Astrocyte (in vitro differentiated cells and primary cell): ENCODE data around the gene PPP1R1B. TPM values are rescaled to one million over a fixed set of nuclear protein-coding genes. Genes with fewer than 3 reads are reported as not detected.

Source experiments
- DNase-seq: peaks from one replicate; pipeline ENCODE4 v3.0.0-alpha.2; 2010; ENCODE audit warnings: low read depth
- FAIRE-seq: peaks from 2 replicates; lab custom pipeline; 2011; peaks lifted over from hg19 to GRCh38; lab: Jason Lieb, UNC
- H2AFZ ChIP-seq: 2 replicates; pipeline ENCODE4 v1.6.0; 2012; ENCODE audit warnings: low read depth, low read length, inconsistent platforms
- H3K27ac ChIP-seq: 2 replicates; pipeline ENCODE4 v1.5.1; 2011; ENCODE audit warnings: low read depth, low read length, inconsistent platforms
- H3K27me3 ChIP-seq: 2 replicates; pipeline ENCODE4 v1.6.0; 2011; ENCODE audit warnings: low read length, inconsistent platforms; ENCODE audit not compliant: insufficient read depth
- H3K36me3 ChIP-seq: 2 replicates; pipeline ENCODE4 v1.5.1; 2011; ENCODE audit warnings: low read length, inconsistent platforms; ENCODE audit not compliant: insufficient read depth
- H3K4me1 ChIP-seq: 2 replicates; pipeline ENCODE4 v1.5.1; 2011; ENCODE audit warnings: low read length, inconsistent platforms; ENCODE audit not compliant: insufficient read depth
- H3K4me2 ChIP-seq: 2 replicates; pipeline ENCODE4 v1.6.0; 2012; ENCODE audit warnings: low read length, inconsistent platforms
- H3K4me3 ChIP-seq: 2 replicates; pipeline ENCODE4 v1.5.1; 2011; ENCODE audit warnings: low read depth, mild to moderate bottlenecking, low read length, inconsistent platforms; ENCODE audit not compliant: insufficient read depth
- H3K79me2 ChIP-seq: 2 replicates; pipeline ENCODE4 v1.6.0; 2012; ENCODE audit warnings: mild to moderate bottlenecking, low read length, inconsistent platforms; ENCODE audit not compliant: insufficient read depth
- H3K9ac ChIP-seq: 2 replicates; pipeline ENCODE4 v1.6.0; 2012; ENCODE audit warnings: mild to moderate bottlenecking, low read length, inconsistent platforms
- H3K9me3 ChIP-seq: 2 replicates; pipeline ENCODE4 v1.5.1; 2012; ENCODE audit warnings: low read depth, mild to moderate bottlenecking, low read length, inconsistent platforms; ENCODE audit not compliant: insufficient read depth
- H4K20me1 ChIP-seq: 2 replicates; pipeline ENCODE4 v1.6.0; 2012; ENCODE audit warnings: low read length, inconsistent platforms; ENCODE audit not compliant: insufficient read depth
- H3K27ac Mint-ChIP-seq: one replicate; pipeline ENCODE4 v1.8.0; 2021; ENCODE audit warnings: mild to moderate bottlenecking, mixed read lengths; ENCODE audit not compliant: unreplicated experiment
- H3K27me3 Mint-ChIP-seq: one replicate; pipeline ENCODE4 v1.8.0; 2021; ENCODE audit warnings: low read depth, mixed read lengths; ENCODE audit not compliant: unreplicated experiment
- H3K36me3 Mint-ChIP-seq: one replicate; pipeline ENCODE4 v1.8.0; 2021; ENCODE audit warnings: low read depth, mixed read lengths; ENCODE audit not compliant: unreplicated experiment
- H3K4me1 Mint-ChIP-seq: one replicate; pipeline ENCODE4 v1.8.0; 2021; ENCODE audit warnings: low read depth, mixed read lengths; ENCODE audit not compliant: unreplicated experiment
- H3K4me3 Mint-ChIP-seq: one replicate; pipeline ENCODE4 v1.8.0; 2021; ENCODE audit warnings: mild to moderate bottlenecking, moderate library complexity, mixed read lengths; ENCODE audit not compliant: unreplicated experiment
- H3K9me3 Mint-ChIP-seq: one replicate; pipeline ENCODE4 v1.8.0; 2021; ENCODE audit warnings: mild to moderate bottlenecking, mixed read lengths; ENCODE audit not compliant: unreplicated experiment
- EZH2 ChIP-seq: IDR thresholded peaks from 2 replicates; pipeline ENCODE4 v1.6.1; 2012; ENCODE audit warnings: mild to moderate bottlenecking, low read length, inconsistent platforms; ENCODE audit not compliant: insufficient read depth
- total RNA-seq: library from RNA; stranded (reverse); gene quantifications from 2 replicates; pipeline ENCODE4 v1.2.1, GENCODE V29; 2021
- TF ChIP-seq, protein P1 (sequence below): IDR thresholded peaks from 2 replicates; pipeline ENCODE4 v1.5.1; 2011; ENCODE audit warnings: low read depth, mild to moderate bottlenecking, inconsistent platforms, low read length, moderate library complexity; ENCODE audit not compliant: insufficient read depth

PPP1R1B gene
- total RNA-seq, 1 donor from 2014 or later: 0.39 TPM

DNA sequence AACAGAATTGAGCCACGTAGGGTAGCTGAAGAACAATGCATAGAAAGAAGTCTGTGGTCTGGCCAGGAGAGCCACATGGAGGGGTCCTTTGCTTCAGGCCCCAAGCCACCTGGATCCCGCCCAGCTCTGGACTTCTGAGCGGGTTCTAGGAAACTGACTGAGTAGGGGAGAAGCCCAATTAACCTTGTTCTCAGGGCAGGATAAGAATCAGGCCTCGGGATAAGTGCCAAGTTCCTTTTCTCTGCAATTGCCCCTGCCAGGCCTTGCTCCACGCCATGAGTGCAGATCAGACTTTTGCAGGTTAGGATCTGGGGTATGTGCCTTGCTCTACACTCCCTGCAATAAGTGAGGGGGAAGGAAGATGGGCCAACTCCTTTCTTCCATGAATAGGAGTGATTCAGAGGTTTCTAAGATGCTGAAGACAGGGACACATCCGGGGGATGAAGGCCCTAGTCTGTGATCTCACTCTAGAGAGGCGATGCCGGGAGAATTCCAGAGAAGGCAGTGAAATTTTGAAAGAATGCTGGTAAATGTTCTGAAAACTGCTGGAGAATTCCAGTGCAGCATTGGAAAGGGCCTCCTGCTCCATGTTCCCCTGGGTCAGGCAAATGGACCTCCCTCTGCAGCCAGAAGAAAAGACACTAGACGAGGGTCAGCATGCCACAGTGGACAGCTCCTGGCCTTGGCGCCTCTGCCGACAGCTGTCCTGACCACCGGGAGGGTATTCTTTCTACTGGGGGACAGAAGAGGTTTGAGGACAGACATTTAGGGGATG is 24.8 kb upstream of the PPP1R1B start:
- H3K36me3 ChIP-seq: no peaks in the 10 kb centered on the region
- no peak overlapping the region for H3K27ac ChIP-seq
- no peak overlapping the region for H2AFZ ChIP-seq
- H3K79me2 ChIP-seq: no peaks in the 10 kb centered on the region
- Mint-ChIP-seq H3K27me3 (peaks cover 77% of the 10 kb centered on the region), H3K9me3 (no peaks in the 10 kb centered on the region), H3K36me3 (peaks cover 3% of the 10 kb centered on the region), H3K4me3 (no peak overlapping the region), H3K27ac (no peak overlapping the region), H3K4me1 (peaks cover under 1% of the 10 kb centered on the region)
- H3K9me3 ChIP-seq: no peaks in the 10 kb centered on the region
- H3K9ac ChIP-seq: no peak overlapping the region
- peaks cover 31% of the 10 kb centered on the region for H4K20me1 ChIP-seq
- peaks cover 95% of the 10 kb centered on the region for H3K27me3 ChIP-seq
- no peak for FAIRE-seq
- no peaks in the 10 kb centered on the region for H3K4me1 ChIP-seq
- no peak overlapping the region for H3K4me2 ChIP-seq
- no peak for DNase-seq
- no peak overlapping the region for H3K4me3 ChIP-seq
- TF ChIP-seq, protein P1, sequence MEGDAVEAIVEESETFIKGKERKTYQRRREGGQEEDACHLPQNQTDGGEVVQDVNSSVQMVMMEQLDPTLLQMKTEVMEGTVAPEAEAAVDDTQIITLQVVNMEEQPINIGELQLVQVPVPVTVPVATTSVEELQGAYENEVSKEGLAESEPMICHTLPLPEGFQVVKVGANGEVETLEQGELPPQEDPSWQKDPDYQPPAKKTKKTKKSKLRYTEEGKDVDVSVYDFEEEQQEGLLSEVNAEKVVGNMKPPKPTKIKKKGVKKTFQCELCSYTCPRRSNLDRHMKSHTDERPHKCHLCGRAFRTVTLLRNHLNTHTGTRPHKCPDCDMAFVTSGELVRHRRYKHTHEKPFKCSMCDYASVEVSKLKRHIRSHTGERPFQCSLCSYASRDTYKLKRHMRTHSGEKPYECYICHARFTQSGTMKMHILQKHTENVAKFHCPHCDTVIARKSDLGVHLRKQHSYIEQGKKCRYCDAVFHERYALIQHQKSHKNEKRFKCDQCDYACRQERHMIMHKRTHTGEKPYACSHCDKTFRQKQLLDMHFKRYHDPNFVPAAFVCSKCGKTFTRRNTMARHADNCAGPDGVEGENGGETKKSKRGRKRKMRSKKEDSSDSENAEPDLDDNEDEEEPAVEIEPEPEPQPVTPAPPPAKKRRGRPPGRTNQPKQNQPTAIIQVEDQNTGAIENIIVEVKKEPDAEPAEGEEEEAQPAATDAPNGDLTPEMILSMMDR: no peak
- no peak for TF ChIP-seq EZH2

- Histone ChIP-seq H3K36me3 (no peaks in the 10 kb centered on the region), H4K20me1 (peaks cover 31% of the 10 kb centered on the region), H3K4me1 (no peaks in the 10 kb centered on the region), H3K9me3 (no peaks in the 10 kb centered on the region), H3K27me3 (peaks cover 93% of the 10 kb centered on the region), H2AFZ (no peak overlapping the region), H3K4me2 (no peak overlapping the region), H3K4me3 (no peak overlapping the region), H3K79me2 (no peaks in the 10 kb centered on the region), H3K27ac (no peak overlapping the region), H3K9ac (no peak overlapping the region)
- Mint-ChIP-seq H3K9me3 (no peaks in the 10 kb centered on the region), H3K27me3 (peaks cover 76% of the 10 kb centered on the region), H3K4me1 (no peaks in the 10 kb centered on the region), H3K4me3 (no peak overlapping the region), H3K27ac (no peak overlapping the region), H3K36me3 (peaks cover 3% of the 10 kb centered on the region)
- FAIRE-seq (no peak), DNase-seq (no peak)
- TF ChIP-seq, protein P1: no peak
- no peak for TF ChIP-seq EZH2
Measured at GRCh38 chr17:39602533-39603303, 24.0 kb upstream of the PPP1R1B start.
